Kidney capillary endothelial cell (primary cell): ENCODE data around the gene PCDHA1.

Experiments used
- DNase-seq: peaks from one replicate; pipeline ENCODE4 v3.0.0-alpha.2; 2018; ENCODE audit warnings: low spot score

Gene PCDHA1

DNA sequence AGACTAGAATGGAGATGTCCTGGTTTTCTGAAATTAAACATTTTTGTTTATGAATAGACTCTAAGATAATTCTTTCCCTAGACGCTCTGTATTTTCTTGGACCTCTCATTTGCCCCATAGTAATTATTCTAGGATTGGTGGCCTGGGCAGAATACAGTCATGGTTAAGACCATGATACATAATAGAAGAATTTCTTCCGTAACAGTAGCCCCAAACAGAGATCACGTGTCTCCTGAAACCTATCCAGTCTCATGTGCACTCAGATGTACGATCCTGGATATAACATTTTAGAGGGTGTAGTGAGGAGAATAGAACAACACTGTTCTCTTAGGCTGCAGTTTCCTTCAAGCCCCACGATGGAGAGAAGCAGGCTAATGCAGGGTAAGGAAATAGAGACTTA lies 202.7 kb downstream of the PCDHA1 start:
- DNase-seq, result no peak

DNA sequence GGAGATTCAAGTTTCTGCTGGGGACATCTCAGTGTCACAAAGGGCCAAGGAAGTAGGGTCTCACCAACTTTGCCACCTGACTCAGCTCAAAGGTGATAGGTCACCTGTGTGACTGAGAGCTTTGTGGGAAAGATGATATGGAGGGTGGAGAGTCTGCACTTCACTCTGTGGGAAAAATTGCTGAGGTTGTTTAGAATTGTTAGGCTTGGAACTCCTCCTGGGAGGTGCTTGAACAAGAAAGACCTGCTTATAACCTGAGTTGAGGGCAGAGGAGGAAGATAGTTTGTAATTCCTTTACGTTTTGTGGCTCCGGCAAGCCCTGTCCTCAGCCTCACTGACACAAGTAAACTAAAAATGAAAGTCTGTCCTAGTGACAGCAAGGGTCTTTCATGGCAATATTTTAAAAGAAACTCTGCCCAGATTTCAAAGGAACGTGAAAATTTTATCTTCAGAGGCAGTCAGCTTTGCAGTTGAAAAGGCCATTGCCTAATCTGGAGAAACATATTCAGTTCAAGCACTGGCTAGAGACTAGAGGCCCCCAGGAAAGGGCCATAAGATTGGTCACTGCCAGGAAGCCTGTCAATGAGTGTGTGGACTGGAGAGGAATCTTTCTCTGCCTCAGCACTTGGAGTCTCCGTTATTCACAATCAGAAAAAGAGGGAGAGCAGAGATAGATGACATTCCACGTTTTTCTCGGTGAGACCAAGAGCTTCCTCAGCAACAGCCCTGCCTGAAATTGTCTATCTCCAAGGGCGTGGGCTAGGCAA lies 203.5 kb downstream of the PCDHA1 start:
- no peak for DNase-seq

DNA sequence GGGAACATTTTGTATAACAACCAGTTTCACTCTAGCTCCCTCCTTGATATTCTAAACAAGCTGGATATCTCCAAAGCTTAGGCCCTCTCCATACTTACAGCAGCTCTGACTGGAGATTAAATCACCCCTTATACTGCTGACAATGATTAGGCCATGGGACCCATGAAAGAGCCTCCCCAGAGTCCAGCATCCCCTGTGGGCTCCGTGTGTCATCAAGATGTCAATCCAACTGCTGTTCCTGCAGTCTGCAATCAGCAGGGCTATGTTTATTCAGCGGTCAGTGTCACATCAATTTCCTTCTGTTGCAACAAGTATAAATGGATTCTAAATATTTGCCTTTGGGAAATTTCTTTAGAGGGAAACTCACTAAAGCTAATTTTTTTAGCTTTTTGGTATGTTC lies 206.9 kb downstream of the PCDHA1 start:
- no peak for DNase-seq

DNA sequence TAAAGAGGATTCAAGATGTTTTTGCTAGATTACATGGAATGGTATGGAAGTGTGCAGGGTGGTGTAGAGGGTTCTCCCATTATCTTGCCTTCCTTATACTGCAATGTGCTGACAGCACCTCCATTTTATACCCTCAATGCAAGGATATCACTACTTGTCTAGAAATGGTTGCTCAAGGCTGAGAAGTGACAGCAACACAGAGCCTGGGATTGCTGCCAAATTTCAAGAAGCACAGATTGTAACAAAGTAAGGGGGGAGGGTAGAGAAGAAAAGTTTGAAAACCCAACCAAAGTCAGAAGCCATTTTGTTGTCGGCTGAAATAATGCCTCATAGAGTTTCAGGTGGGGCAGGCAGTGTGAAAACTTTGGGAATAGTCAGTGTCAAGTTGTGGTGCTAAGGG lies 210.1 kb downstream of the PCDHA1 start:
- no peak for DNase-seq

DNA sequence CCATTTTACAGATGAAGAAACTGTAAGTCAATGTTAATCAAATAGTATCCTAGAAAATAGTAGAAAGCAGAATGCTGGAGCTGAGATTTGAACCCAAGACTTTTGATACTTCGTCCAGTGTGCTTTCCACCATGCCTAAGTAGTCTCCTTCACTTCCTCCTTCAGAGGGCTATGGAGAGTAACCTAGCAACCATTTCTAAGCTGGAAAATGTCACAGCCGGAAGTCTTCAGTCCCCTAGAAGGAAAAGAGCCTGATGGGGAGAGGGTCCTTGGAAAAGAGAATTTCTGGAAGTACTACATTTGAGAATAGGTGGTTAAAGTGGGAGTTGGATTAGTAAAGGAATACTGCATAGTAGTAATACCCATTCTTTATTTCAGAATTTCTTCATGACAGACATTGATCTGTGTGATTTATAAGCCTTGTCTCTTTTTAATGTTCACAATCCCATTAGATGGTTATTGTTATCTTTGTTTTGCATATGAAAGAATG lies 213.0 kb downstream of the PCDHA1 start:
- DNase-seq, result no peak

DNA sequence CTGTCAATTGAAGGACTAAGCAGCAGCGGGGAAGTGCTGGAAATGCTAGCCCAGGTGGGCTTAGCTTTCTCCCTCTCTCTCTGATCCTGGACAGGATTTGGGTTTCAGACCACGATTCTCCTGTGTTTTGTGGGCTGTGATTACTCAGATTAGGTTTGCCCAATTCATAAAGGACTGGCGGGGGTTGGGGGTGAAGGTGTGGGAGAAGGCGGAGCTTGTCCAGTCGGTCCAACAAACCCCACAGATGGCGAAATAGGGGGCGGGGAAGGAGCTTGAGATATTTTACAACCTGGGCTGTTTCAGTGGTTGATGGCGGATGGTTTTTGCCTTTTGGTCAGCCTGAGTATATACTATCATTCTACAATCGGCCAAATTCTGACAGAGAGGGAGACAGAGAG lies 215.5 kb downstream of the PCDHA1 start:
- DNase-seq, result no peak

DNA sequence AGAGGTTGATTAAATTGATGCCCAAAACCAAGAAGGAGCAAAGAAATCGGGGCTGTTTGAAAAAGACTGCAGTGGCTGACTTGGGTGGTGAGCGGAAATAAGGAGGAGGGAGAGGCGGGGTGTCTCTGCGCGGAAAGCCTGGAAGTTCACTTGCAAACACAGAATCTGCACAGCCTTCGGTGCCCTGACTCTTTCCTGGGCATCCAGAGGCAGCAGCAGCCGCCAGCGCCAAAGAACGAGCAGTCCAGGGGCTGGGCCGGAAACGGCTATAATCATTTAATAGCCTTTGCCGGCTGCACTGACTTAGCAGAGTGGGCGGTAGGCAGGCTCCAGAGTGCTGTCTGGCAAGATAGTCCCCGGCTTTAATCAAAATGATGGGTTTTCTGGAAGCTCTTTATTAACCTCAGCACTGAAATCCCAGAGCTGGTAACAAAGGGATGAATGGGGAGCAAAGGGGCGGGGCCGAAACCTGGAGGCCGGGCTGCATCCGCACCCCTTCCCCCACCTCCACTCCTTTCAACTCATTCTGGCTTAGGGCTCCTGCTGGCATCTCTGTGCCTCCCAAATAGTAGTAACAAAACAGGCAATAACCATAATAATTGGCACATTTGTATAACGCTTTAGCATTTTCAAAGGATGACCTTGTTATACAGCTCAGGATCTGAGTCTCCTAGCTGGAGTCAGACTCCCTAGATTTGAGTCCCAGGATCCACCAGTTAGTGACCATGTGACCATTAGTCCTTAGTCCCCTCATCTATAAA lies 216.1 kb downstream of the PCDHA1 start:
- no peak for DNase-seq

DNA sequence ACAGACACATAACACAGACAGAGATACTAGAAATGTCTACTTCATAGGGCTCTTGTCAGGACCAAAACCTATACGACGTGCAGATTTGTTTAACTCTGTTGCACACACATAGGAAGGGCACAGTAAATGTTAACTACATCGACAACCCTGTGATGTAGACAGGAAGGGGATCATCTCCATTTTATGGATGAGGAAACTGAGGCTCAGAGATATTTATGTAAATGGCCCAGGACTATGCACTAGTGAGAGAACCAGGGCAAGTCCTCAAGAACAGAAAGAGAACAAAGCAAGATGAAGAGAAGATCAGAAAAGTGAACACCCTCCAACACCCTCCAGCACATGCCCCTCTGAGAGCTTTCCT lies 216.6 kb downstream of the PCDHA1 start:
- no peak for DNase-seq

DNA sequence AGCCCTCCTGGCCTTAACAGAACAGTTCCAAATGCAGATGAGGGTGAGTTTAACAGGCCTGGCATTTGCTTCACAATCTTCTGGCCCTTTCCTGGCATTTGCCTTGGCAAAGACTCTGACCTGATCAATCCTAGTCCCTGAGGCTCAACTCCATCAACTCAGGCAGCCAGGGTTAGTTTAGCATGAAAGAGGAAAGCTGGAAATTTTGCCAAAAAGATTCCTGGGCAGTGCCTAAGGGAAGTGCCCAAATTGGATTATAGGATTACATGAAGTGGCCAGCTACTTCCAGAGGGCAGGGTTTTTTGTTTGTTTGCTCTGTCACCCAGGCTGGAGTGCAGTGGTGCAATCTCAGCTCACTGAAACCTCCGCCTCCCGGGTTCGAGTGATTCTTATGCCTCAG lies 217.1 kb downstream of the PCDHA1 start:
- no peak for DNase-seq

DNA sequence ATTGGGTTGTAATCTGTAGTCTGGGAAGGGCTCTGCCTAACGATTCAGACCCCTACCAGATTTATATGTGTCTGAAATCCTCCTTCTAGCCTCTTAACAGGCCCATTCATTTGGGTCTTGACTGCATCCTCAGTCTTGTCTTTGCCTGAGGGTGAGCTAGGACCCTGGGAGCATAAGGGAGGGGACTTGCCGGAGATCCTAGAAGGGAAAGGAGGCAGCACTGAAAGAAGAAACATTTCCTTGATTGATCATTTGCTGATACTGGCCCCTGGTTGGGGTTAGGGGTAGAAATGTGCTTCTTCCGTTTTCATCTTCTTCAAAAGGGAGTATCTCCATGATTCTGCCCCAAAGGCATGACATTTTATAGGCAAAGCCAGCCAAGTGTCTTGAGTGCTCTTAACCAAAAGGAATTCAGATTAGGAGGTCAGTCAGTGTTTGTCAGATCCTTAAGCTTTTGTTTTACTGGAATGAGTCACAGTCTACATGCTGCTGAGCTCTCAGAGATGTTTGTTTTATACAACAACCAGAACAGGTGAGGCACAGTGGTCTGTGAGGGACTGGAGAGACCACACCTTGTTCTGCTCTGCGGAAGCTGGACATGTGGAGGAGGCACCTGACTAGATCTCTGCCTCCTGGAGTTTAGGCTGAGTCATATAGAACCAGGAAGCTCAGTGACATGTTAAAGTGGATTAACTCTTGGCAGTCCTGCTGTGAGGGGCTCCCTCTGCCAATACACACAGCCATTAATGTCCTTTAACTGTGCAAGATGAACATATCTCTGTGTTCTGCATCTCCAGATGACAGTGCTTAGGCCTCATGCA lies 218.1 kb downstream of the PCDHA1 start:
- DNase-seq, result no peak

DNA sequence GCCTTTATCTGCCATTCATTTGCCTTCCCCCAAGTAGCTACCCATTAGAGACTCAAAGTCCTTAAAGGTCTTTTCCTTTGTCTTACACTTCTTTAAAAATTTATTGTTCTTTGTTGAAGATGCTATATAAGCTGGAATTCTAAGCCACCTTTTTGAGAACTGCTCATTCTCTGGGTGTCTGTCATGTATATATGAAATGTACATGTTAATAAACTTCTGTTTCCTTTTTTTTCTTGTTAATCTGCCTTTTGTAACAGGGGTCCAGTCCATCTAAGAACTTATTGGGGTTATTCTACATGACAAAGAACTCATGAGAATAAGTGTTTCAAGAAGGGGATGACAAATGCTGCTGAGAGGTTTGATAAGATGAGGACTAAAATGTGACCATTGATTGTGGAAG lies 221.9 kb downstream of the PCDHA1 start:
- DNase-seq, result no peak

DNA sequence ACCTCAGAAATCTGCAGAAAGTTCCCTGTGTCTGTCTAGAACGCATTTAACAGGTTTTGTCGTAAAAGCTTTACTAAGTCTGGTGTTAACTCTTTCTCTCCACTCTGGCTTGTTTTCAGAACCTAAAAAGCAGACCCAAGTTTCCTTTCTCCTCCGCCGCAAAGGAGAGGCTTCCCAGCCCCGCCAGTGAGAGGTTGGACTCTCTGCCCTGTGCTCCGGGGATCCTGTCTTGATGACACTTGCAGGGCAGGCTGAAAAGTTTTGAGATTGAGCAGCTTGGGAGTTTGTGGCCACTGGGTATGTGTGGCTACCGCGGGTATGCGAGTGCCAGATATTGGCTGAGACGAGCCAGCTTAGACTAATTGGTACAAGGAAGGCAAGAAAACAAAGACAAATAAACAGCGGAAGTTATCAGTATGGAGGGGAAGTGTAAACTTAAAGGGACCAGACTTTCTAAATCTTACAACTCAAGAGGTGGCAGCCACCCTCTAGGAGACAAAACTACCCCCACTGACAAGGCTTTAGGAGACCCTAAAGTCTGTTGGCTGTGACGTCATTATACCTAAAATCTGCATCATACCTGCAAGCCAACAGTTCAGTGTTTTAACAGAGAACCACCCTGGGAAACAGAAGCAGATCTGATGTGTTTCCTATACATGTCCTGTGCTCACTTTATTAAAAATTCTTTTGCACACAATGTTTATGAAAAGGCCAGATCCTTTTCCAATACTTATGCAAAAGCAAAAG lies 224.3 kb downstream of the PCDHA1 start:
- no peak for DNase-seq

DNA sequence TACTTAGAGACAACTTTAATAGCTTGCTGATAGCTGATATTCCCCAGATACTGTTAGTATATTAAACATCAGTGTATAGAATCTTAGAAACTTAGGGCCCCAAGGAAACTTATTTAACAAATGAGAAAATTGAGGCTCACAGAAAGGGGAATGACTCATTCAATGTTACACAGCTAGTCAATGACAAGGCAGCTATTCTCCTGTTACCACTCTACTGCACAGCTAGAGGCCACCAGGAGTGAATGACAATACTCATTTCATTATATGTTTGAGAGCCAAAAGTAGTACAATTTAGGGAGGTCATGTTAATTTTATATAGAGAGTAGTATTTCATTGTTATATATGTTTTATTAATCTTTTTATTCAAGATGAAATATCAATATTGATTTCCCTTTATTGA lies 232.0 kb downstream of the PCDHA1 start:
- no peak for DNase-seq

DNA sequence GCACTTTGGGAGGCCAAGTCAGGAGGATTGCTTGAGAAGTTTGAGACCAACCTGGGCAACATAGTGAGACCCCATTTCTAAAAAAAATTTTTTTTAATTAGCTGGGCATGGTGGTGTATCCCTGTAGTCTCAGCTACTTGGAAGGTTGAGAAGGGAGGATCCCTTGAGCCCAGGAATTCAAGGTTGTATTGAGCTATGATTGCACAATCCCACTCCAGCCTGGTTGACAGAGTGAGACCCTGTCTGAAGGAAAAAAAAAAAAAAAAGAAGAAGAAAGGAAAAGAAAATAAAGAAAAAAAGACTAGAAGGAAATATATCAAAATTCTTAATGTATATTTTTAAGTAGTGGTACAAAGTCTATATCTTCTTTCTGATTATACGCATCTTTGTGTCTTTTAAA lies 236.4 kb downstream of the PCDHA1 start:
- no peak for DNase-seq

DNA sequence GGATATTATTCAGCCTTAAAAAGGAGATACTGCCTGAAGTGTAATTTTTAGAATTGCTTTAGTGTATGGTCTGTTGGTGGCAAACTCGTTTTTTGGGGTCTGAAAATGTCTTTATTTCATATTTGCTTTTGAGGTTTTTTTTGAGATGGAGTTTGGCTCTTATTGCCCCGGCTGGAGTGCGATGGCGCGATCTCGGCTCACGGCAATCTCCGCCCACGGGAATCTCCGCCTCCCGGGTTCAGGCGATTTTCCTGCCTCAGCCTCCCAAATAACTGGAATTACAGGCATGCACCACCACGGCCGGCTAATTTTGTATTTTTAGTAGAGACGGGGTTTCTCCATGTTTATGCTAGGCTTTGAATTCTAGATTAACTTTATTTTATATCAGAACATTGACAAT lies 245.1 kb downstream of the PCDHA1 start:
- no peak for DNase-seq

DNA sequence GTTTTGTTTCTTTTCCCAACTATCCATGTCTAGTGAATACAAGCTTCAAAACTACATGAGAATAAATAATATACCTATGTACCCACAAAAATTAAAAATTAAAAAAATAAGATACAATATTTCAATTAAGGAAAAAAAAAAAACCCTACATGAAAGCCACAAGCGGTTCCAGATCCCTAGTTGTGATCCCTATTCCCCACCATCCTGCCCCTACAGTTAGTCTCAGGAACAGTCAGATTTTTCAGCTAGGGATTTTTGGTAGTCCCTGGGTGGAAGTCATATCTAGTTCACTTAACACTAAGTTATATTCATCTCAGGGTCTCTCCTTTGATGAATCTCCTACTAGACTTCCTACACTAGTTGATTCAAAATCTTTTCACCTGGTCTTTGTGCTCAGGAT lies 246.7 kb downstream of the PCDHA1 start:
- DNase-seq, result no peak

DNA sequence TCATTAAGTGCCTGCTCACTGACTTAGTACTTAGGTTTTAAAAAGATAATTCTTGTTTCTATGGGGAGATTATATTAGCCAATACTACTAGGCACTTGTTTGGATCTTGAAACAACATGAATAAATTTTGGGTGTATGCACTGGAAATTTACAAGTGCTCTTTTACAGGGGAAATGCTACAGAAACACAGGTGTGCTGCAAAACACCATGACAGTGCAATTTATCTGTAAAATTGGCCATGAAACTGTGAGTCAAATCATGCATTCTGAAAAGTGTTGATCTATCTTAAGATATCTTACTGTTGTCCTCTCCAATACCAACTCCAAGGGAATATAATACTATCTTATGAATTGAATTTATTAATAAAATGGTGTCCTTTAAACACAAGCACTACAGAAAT lies 253.1 kb downstream of the PCDHA1 start:
- DNase-seq, result no peak

DNA sequence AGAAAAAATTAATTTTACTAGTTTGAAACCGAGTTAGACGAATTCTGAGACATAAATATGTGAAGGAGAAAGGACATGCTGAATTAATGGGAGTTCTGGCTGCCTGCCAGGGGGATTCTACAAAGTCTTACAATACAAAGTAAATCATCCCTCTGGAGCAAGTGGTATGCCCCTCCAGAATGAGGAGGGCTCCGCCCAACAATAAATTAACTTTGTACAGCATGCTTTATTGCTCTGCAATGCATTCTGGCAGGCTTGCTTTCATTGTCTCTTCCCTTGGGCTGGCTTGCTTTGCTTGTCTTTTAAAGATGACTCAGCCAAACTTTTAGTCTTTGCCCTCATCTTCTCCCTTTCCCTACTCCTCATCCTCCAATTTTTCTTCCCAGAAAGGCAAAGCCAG lies 253.6 kb downstream of the PCDHA1 start:
- no peak for DNase-seq

DNA sequence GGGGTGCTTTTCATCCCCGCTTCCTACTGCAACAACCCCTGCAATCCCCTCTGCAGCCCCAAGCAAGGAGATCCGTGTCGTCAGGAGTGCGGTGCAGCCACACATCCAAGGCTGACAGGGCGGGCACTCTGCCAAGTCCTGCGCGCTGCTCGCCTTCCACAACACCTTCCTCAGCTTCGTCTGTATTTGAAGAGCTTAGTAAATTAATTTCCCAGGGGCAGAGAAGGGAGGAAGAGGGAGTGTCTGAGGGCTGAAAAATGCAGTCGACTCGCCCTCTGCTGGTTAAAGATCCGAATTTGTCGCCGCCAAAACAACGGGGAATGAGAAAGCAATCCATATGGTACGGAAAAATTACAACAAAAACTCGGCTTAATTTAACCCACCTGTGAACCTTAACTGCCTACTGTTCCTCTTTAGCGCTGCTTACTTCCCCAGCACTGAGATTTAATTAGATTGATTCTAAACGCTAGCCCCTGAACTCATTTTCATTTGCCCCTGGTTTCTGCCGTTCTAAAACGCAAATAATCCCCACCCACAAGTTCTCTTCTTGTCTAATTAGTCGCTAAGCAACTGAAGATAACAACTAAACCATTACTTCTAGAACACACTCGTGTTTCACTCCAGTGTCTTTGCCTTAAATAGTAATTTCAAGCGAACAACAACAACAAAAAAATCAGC lies 254.3 kb downstream of the PCDHA1 start:
- no peak for DNase-seq

DNA sequence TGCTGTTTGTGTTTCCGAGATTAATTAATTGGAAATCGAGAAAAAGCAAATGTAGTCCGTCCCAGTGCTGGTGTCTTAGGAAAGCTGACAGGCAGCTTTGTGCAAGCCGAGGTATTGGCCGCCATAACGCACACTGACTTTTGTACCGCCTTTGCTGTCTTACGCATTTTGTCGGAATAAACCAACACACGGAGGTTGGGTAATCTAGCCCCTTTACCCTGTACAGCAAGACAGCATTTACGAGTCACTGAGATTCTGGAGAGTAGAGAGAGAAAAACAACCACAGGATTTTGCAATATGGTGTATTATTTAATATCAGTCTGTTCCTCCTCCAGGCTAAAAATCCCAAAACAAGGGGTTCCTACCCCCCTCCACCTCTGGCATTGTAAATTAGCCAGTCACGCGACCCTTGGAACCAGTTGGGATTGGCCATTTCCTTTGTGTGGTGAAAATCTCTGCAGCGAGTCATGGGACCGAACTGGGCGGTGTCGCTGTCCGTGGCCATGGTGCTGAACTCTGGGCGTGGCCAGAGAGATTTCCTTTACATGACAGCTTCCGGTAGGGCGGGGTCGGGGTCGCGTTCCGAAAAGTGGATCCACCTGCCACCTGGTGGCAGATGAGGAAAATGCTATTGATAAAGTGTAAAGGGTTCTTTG lies 255.0 kb downstream of the PCDHA1 start:
- peak; percentile 55 for DNase-seq

DNA sequence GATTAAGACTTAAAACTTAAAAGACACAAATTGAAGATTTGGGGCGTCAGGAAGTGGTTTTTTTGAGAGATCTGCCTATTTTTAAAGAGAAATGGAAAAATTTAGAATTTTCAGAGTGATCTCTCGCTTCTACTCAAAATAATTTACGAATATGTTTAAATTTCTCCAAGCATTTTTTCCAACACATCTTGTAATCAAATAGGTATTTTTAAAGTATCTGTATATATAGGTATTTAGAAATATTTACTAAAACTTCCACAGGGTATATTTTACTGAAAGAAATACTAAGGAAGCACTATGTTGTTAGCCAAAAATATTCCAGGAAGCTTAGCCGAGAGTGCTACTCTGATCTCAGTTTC lies 255.5 kb downstream of the PCDHA1 start:
- DNase-seq, result no peak
